GM19397 (cell line): Measurements from ENCODE around the gene ATG12.
"Not testable (repeated sequence)": the region's sequence is repeated elsewhere in the genome, so short reads cannot be mapped to it uniquely, and the experiment has no call there.

Experiments
- ATAC-seq: cut with Tn5 transposase; IDR thresholded peaks from one replicate; pipeline ENCODE4 v1.9.1; 2021; ENCODE audit warnings: mild to moderate bottlenecking, moderate library complexity; ENCODE audit not compliant: unreplicated experiment

The ATG12 gene

DNA sequence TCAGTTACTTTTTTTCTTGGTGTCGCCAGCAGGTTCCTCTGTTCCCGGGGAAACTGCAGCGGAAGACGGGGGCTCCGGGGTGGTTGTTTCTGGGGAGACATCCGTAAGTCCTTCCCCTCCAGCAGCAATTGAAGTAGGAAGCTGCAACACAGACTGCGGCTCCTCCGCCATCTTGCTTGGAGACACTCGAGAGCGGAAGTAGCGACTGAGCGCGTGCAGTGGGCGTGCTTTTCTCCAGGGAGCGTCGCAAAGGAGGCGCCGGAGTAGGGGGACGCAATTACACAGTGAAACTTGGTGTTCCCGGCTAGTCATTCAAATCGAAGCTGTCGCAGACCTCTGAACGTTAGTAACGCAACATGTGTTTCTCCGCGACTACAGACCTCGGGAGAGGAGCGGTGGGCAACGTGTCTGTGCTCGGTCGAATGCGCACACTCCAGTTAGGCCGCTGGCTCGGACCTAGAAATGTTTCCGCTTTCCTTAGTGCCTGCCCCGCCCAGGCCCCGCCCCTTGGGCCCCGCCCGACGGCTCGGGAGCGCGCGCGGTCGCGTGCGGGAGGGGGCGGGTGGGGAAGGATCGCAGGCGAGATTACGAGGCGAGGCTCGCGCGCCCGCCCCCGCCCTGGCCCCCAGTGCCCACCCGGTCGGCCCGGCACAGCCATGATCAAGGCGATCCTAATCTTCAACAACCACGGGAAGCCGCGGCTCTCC is at the start of gene ATG12, which contains the start of gene AP3S1:
ATG12 (minus strand) TSS at position 184 of the 707 bp plus-strand sequence; CDS start at position 171, 13 bp downstream.
AP3S1 (plus strand) TSS at position 554 of the 707 bp plus-strand sequence; CDS start at position 657, 103 bp downstream.
- peak; percentile 81 for ATAC-seq

DNA sequence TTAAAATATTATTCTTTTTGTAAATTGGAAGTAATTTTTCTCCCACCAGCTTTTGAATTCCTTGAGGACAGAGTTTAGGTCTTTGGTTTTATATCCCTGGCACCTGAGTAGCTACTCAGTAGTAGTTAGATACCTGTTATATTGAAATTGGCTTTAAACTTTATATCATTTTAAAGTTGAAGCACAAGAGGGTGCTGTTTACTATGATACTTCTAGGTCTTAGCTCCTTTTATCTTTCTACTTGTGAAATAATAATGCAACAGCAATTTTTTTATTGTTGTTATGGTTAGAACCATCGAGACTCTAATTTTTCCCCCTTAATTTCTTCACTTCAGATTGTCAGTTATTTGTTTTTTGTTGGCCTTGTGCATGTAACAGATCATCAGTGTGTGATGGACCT is 46.7 kb upstream of the ATG12 start:
- no peak for ATAC-seq

DNA sequence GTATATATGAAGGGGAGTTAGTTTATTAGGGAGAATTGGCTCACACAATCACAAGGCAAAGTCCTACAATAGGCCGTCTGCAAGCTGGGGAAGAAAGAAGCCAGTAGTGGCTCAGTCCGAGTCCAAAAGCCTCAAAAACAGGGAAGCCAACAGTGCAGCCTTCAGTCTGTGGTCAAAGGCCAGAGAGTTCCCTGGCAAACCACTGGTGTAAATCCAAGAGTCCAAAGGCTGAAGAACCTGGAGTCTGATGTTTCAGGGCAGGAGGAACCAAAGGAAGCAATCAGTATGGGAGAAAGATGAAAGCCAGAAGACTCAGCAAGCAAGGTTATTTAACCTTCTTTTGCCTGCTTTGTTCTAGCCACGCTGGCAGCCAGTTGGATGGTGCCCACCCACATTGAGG is 43.8 kb upstream of the ATG12 start:
- not testable (repeated sequence) for ATAC-seq

DNA sequence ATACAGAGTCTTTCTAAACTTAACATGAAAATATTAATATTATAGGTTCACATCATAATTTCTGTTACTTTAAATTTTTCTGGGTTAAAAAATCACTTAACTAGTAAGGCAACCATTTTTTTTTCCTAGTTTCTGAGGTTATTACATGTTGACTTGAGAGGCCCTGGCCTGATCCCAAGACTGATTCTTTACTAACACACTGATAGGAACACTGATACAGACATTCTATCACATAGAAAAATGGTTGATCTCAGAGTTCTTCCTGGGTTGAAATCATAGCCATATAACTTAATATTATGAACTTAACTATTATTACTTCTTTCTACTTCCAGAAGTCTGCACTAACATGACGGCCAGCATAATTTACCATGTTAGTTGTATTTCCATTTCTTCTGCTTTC is 43.3 kb upstream of the ATG12 start:
- ATAC-seq: no peak

DNA sequence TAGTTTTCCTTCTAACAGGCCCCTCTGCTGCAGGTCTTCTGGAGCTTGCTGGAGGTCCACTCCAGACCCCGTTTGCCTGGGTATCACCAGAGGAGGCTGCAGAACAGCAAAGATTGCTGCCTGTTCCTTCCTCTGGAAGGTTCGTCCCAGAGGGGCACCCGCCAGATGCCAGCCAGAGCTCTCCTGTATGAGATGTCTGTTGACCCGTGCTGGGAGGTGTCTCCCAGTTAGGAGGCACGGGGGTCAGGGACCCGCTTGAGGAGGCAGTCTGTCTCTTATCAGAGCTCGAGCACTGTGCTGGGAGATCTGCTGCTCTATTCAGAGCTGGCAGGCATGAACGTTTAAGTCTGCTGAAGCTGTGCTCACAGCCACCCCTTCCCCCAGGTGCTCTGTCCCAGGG is 41.1 kb upstream of the ATG12 start:
- not testable (repeated sequence) for ATAC-seq

DNA sequence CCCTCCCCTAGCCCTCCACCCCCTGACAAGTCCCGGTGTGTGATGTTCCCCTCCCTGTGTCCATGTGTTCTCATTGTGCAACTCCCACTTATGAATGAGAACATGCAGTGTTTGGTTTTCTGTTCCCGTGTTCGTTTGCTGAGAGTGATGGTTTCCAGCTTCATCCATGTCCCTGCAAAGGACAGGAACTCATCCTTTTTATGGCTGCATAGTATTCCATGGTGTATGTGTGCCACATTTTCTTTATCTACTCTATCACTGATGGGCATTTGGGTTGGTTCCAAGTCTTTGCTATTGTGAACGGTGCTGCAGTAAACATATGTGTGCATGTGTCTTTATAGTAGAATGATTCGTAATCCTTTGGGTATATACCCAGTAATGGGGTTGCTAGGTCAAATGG is 36.0 kb upstream of the ATG12 start:
- ATAC-seq: not testable (repeated sequence)

DNA sequence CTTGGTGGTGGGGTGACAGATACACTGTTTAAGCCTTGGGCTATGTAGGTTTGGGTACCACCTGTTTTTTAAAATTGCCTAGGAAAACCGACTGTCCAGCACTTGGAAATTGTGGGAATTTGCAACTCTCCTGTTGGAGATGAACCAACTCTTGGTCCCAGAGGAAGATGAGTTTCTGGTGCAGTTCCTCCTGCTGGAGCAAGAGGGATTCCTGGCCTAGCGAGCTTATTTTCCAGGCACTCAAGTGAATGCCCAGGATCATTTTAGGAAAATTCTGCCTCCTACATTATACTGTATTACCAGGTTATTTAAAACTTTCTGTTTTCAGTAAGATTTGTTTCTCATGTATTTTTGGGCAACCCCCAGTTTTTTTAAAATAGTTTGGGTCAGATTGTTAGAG is 34.1 kb upstream of the ATG12 start:
- no peak for ATAC-seq

DNA sequence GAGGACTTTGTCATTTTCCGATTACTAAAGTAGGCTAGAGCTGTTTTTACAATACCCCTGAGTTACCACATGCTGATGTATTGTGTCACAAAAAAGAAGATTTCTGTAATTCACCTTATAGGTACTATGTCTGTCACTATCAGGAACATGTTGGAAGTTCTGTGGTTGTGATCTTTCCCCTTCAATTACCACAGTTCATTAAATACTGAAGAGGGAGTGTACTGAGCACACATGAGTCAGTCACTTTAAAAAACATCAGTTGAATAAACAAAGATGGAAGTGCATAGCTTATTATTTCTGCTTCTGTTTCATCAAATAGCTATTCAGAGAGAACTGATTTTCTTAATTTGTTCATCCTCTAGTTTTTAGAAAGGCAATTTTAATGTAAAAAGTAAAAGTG is 32.0 kb upstream of the ATG12 start:
- no peak for ATAC-seq

DNA sequence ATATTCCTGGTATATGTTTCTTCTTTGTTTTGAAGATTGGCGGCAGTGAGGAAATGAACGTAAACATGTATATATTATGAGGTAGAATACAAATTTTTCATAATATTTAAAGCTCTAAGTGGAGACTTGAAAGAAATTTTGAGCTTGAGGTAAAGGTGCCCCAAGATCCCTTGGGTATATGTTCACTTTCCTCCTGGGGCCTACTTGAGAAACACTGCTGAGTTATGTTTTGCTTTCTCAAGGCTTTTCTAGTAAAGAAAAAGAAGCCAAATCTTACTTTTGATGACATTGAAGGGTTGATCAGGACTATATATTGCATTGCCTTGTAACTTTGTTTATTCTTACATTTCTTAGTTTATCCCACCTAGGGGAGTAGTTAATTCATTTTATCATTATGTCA is 31.1 kb upstream of the ATG12 start:
- ATAC-seq: no peak

DNA sequence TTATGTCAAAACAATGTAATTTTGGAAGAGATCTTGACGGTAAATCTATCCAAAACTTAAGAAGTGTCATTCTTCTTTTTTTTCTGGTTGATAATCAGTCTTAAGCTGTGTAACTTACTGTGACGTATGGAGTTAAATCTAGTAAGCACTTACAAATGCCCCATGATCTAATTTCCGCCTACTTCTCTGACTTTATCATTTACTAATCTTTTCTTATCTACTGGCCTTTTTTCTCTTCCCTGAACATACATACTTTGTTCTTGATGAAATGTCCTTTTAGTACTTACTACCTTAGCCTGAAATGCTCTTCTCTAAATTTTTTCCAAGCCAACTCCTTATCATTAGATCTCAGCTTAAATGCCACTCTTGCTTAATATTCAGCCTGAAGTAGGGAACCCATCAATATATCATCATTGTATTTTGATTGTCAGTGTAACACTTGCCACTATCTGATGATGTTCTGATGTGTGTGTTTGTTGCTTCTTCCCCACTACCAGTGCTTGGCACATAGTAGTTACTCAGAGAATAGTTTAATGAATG is 28.0 kb upstream of the ATG12 start:
- ATAC-seq: no peak

DNA sequence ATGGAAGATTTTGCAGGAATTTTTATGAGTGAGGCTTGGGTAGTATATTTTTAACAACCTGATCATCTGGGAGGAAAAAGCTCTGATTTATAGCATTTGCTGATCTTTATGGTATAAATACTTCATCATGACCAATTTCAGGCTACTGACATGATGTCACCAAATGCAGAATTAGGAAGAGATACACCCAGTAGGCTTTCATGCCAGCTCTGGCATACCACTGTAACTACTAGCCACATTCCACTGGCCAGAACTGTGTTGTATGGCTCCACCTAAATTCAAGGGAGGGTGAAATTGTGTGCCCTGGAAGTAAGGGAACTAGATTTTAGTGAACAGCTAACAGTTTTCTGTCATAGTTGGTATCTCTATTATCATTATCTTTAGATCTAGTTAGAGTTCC is 18.0 kb upstream of the ATG12 start:
- ATAC-seq: no peak

DNA sequence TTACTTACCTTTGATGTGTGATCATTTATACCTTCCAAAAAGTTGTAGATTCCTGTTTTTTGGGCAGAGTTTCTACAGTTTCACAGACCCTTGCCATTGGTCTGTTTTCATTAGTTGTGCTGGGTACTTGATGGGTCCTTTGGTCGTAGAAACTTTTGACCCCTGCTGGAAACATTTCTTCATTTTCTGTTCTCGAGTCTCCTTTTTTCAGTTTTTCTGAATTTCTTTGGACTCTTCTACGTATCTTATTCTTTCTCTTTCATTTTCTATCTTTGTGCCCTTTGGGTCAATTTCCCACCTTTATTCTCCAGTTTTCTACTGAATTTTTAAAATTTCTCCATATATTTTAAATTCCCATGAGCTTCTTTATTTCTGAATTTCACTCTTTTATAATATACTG is 17.0 kb upstream of the ATG12 start:
- ATAC-seq: no peak

DNA sequence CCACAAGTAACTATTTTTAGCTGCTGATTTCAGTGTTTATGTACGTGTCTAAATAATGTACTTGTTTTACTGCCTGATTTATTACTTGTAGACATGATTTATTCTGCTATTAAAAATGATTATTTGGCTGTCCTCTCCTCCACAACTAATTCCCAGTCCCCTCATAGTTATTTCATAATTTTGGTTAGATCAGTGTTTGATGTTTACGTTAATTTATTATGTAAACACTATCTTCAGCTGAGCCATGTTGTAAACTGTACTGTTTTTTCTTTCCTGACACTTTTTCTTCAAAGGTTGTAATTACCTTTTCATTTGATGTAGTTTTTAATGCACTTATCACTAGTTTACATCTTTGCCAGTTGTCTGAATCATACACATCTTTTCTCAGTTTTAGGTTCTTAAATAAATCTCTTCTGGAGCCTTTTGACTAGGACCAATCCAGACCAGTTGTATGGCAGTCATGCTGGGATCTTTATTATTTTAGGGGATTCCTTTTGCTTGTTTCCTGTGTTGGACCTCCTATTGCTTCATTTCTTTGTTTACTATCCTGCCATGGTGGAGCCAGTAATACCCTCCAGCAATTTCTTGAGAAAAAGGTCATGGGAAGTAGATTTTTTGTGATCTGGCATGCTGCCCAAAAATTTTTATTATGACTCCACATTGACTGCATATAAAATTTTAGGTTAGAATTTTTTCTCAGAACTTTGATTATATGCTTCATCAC is 16.4 kb upstream of the ATG12 start:
- no peak for ATAC-seq

DNA sequence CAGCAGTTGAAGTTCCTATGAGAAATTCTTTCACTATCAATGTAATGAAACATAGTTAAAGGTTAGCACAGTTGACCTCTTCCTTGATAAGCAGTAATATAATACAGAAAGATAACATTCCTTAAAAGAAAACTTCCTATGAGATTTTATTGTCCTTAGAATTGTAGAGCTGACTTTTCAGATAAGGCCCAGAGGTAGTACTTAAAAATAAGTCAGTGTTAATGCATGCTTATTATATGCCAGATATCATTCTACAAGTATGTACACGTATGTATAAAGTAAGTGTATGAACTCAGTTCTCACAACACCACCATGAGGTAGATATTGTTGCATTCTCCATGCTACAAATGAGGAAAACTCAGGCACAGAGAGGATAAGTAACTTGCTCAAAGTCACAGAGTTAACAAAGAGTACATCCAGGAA is 15.7 kb upstream of the ATG12 start:
- ATAC-seq: no peak

DNA sequence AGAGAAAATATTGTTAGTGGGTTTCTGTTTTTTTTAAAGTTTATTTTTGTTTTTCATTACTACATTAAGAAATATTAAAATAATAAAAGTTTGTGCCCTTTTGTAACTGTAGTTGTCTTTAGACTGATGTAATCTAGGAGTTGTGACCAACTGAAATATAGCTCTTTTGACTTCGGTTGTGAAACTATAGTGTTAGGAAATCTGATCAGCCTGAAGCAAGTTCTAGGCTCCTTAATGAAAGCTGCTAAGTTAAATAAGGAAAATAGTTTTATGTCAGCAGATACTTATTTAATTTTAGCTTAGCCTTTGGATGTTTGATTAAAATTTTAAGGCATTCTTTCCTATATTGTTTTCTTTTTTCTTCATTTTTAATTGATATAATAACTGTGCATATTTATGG is 14.6 kb upstream of the ATG12 start:
- ATAC-seq: no peak

DNA sequence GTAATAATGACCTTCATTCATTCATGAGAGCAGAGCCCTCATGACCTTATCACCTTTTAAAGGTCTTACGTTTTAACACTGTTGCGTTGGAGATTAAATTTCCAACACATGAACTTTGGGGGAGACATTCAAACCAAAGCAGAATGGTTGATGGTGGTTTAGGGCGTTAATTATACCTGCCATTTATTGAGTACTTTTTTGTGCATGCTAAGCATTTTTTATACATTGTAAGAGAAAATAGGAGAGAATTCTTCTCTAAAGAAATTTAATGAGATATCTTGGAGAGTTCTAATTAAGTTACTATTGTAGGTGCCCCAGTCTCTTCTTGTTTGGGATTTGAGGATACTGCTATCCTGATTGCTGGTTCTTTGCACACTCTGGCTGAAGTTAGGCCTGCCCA is 12.8 kb upstream of the ATG12 start:
- ATAC-seq: no peak

DNA sequence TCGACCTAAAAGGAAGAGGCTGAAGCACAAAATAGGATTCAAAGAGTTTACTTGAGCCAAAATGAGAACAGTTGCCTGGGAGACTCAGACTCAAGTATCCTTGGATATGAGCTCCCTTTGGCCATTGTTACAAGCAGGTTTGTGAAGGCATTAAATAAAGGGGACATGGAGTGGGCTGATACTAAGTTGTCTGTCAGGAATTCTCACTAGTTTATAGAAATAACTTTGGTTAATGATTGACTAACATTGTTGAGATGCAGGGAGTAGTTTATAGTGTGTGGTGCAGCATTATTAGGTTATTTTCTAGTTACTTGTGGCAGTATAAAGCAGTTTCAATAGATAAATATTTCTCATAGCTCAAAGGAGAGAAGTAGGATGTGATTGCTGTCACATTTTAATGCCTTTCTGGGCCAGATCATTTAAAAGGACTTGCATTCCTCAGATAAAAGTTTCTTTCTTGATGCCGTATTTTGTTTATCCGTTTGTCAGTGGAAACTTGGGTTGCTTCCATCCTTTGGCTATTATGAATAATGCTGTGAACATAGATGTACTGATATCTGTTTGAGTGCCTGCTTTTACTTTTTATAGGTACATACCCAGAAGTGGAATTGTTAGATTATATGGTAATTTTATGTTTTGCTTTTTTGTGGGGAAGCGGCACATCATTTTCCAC is 9.5 kb upstream of the ATG12 start:
- ATAC-seq: no peak

DNA sequence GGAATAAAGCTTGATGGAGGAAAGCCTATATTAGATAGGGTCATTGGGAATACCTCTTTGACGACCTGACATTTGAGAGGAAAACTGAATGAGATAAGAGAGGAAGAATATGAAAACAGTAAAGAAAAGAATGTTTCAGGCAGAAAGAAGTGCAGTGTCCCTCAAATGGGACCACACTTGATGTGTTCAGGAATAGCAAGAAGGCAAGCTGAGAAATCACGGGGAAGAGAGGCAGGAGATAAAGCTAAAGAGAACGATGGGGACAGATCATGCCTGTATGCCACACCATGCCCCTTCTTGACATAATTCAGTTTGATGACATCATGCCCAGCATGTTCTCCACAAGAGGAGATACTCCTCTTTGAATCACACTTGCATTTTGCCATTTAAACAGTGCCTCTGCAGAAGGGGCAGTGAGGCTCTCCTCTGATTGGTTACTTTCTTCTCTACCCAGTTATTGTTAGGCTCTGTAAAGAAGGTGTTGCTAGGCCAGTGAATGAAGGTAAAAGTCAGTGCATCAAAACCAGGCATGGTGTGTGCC is 8.0 kb upstream of the ATG12 start:
- ATAC-seq: no peak

DNA sequence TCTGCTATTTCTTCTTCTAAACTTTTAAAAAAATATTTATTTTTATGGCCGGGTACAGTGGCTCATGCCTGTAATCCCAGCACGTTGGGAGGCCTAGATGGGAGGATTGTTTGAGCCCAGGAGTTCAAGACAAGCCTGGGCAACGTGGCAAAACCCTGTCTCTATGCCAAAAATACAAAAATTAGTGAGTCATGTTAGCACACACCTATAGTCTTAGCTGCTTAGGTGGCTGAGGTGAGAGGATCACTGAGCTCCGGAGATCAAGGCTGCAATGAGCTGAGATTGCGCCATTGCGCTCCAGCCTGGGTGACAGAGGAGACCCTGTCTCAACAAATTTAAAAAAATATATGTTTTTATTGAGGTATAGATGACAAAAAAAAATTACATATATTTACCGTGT is 5.9 kb upstream of the ATG12 start:
- ATAC-seq: no peak

DNA sequence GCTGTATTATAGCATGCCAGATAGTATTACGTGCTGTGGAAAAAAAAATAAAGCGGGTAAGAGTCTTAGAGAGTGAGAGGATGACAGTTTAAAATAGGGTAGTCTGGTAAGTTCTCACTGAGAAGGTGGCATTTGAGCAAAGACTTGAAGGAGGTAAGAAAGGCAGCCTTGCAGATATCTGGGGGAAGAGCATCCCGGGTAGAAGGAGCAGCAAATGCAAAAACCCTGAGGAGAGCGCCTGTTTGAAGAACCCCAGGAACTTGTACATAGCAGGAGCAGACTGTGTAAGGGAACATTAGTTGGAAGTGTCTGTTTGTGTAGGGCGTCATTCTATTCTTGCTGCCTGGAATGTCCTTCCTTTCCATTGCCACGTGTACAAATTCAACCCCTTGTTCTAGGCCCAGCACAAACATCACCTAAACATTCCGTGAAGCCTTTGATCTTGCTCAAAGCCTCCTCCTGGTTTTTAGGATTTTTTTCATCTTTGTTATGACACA is 3.0 kb upstream of the ATG12 start:
- ATAC-seq: no peak

DNA sequence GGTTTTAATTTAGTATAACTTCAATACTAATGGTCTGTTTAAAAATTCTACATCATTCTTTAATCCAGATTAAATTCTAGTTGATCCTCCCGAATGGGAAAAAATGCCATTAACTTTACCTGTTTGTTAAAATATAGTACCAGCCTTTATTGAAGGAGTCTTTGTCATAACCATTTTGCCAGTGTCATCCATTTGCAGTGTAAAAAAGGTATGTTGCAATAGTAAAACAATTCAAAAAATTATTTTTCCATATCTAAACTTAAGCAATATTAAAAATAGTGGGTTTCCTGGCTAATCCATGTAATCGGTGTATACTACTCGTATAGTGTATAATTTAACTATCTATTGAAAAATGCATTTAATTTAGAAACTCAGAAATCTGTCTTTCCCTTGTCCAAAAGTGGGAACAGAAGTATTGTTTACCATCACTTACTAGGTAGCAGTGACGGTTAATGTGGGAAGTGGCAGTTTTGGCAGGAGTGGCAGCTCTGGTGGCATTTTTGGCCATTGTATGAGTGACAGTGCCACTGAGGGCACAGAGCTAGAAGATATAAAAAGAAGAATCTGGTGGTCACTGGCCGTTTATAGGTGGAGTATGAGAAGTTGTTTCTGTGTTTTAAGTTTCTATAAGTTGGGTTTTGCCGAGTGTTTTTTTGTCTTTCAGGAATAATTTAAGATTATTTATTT is 2.2 kb upstream of the ATG12 start:
- no peak for ATAC-seq
